ENCODE measurements around the gene PRC1. TPM values are rescaled to one million over a fixed set of nuclear protein-coding genes. Genes with fewer than 3 reads are reported as not detected.

Gene PRC1
- total RNA-seq, 2 experiments from 2014 or later = 149 to 224 TPM

DNA sequence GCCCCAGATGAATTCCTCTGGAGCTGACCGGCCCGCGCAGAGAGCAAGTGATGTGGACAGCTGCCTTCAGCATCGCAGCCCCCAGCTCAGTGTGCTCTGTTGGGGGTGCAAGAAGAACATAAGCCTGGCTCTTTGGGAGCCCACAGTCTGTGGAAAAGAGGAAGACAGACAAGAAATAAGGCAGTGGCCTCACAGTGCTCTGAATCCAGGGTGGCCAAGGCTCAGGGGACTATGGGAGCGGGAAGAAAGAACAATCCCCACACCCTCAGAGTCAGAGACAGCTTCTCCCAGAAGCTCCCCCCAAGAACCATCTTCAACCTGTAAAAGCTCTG lies 61.7 kb downstream of the PRC1 start:
- intact Hi-C loops (cut with micrococcal nuclease; ENCODE audit: unreplicated experiment) = loop anchor here (5.0 kb wide), 2 partner anchors 545 to 665 kb away; partner anchors contain the start of genes IQGAP1 and NGRN
- Histone ChIP-seq H3K27ac (ENCODE audit: low read depth, low read length, poor library complexity, severe bottlenecking) (peak overlapping the region; percentile 81), H3K4me1 (ENCODE audit: insufficient read depth, low read length, poor library complexity, severe bottlenecking) (peaks cover 61% of the 10 kb centered on the region), H3K9me3 (ENCODE audit: low read length) (no peaks in the 10 kb centered on the region), H3K36me3 (ENCODE audit: insufficient read depth, low read length) (no peaks in the 10 kb centered on the region), H3K79me2 (ENCODE audit: insufficient read depth, low read depth, low read length) (peaks cover 17% of the 10 kb centered on the region; the same call in 1 of the 2 replicates), H4K20me1 (ENCODE audit: insufficient read depth, low read length) (no peaks in the 10 kb centered on the region), H3K4me3 (ENCODE audit: low read depth, low read length, poor library complexity, severe bottlenecking) (peak overlapping the region; percentile 79), H3K4me2 (ENCODE audit: low read length) (peak overlapping the region; percentile 87), H2AFZ (ENCODE audit: low read length) (peak overlapping the region; percentile 82; the same call in 1 of the 2 replicates), H3K9me2 (ENCODE audit: insufficient read depth, low read length) (no peaks in the 10 kb centered on the region)
- POLR2A ChIA-PET = interaction anchor here (0.5 to 7.2 kb wide), 11 partner anchors 10 to 540 kb away, joined by 3 to 58 read pairs (median 6); partner anchors contain the start of genes BLM and RCCD1
- no TSS peak for BruUV-seq (replicated peaks)
- CTCF ChIA-PET (ENCODE audit: unreplicated experiment) = interaction anchor here (1.0 to 5.1 kb wide), 8 partner anchors 23 to 285 kb away, joined by 3 to 41 read pairs (median 4); partner anchors contain the start of genes MAN2A2 and RCCD1
- no peak for DNase-seq (ENCODE audit: low spot score)
- TF ChIP-seq, protein P1, sequence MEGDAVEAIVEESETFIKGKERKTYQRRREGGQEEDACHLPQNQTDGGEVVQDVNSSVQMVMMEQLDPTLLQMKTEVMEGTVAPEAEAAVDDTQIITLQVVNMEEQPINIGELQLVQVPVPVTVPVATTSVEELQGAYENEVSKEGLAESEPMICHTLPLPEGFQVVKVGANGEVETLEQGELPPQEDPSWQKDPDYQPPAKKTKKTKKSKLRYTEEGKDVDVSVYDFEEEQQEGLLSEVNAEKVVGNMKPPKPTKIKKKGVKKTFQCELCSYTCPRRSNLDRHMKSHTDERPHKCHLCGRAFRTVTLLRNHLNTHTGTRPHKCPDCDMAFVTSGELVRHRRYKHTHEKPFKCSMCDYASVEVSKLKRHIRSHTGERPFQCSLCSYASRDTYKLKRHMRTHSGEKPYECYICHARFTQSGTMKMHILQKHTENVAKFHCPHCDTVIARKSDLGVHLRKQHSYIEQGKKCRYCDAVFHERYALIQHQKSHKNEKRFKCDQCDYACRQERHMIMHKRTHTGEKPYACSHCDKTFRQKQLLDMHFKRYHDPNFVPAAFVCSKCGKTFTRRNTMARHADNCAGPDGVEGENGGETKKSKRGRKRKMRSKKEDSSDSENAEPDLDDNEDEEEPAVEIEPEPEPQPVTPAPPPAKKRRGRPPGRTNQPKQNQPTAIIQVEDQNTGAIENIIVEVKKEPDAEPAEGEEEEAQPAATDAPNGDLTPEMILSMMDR (conservative IDR thresholded peaks at IDR 0.05; ENCODE audit: low read length) = 0 out of 2 replicates have a peak, but pooled peaks have one; percentile 4
- no peak for TF ChIP-seq EZH2phosphoT487 (IDR thresholded peaks at IDR 0.05; ENCODE audit: borderline replicate concordance, low read depth, low read length)

DNA sequence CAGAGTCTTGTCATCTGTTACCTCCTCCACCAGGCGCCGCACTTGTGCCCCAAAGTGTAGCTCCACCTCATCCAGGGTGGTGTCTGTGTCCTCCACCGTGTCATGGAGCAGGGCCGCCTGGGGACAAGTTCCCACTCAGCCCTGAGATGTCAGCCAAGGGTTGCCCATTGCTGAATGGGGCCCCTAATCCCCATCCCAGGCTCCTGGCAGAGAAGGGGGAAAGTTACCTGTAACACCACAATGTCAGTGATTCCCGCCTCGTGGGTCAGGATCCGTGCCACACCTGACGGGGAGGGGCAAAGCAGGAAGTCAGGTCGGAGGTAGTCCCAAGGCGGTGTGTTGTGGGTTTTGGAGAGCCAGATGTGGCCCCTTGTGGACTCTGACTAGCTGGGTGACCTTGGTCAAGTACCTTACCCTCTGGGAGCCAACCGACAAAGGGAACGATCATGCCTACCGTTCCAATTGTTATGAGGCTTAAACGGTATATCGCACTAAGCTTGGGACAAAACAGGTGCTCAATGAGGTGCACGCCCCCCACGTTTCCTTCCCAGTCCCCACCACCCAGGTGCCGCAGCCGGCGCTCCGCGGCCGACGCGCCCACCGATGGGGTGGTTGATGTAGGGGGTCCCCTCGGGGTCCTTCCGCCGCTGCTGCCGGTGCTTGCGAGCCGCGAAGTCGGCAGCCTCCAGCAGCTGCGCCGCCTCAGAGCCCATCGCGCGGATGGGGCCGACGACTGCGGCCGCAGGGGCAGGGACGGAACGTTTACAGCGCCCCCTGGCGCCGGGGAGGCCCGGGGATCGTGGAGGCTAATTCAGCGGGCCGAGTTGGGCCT lies 62.3 kb downstream of the PRC1 start, which contains the start of gene HDDC3:
TSS of gene HDDC3 (minus strand) at position 722 of the 832 bp plus-strand sequence. CDS start at position 713, 9 bp downstream.
- POLR2A ChIA-PET = interaction anchor here (0.5 to 7.2 kb wide), 19 partner anchors 9 to 832 kb away, joined by 3 to 58 read pairs (median 4); partner anchors contain the start of genes BLM, MAN2A2 and RCCD1
- no peak for TF ChIP-seq EZH2phosphoT487 (IDR thresholded peaks at IDR 0.05; ENCODE audit: borderline replicate concordance, low read depth, low read length)
- TF ChIP-seq, protein P1 (conservative IDR thresholded peaks at IDR 0.05; ENCODE audit: low read length) = peak; percentile 92
- no peaks in the 10 kb centered on the region for H4K20me1 ChIP-seq (ENCODE audit: insufficient read depth, low read length)
- intact Hi-C loops (cut with micrococcal nuclease; ENCODE audit: unreplicated experiment) = loop anchor here (1.0 to 5.0 kb wide), 4 partner anchors 30 to 665 kb away; partner anchors contain the start of genes IQGAP1 and NGRN
- H3K9me3 ChIP-seq (ENCODE audit: low read length) = no peaks in the 10 kb centered on the region
- peak; percentile 95 for DNase-seq (ENCODE audit: low spot score)
- H3K9me2 ChIP-seq (ENCODE audit: insufficient read depth, low read length) = no peaks in the 10 kb centered on the region
- H3K79me2 ChIP-seq (ENCODE audit: insufficient read depth, low read depth, low read length) = peaks cover 17% of the 10 kb centered on the region; the same call in 1 of the 2 replicates
- peak within 1 kb of the TSS; percentile 79 for H3K4me3 ChIP-seq (ENCODE audit: low read depth, low read length, poor library complexity, severe bottlenecking)
- H3K27ac ChIP-seq (ENCODE audit: low read depth, low read length, poor library complexity, severe bottlenecking) = peak within 1 kb of the TSS; percentile 81
- peak within 1 kb of the TSS; percentile 87 for H3K4me2 ChIP-seq (ENCODE audit: low read length)
- peak within 1 kb of the TSS; percentile 82 for H2AFZ ChIP-seq (ENCODE audit: low read length)
- peaks cover 61% of the 10 kb centered on the region for H3K4me1 ChIP-seq (ENCODE audit: insufficient read depth, low read length, poor library complexity, severe bottlenecking)
- BruUV-seq (replicated peaks) = no TSS peak
- no peaks in the 10 kb centered on the region for H3K36me3 ChIP-seq (ENCODE audit: insufficient read depth, low read length)
- CTCF ChIA-PET (ENCODE audit: unreplicated experiment) = interaction anchor here (0.6 to 5.1 kb wide), 9 partner anchors 23 to 284 kb away, joined by 3 to 41 read pairs (median 4); partner anchors contain the start of genes MAN2A2 and RCCD1

Measured in OCI-LY7 (cell line).